ENCODE results near the gene HOXD10. TPM values are rescaled to one million over a fixed set of nuclear protein-coding genes. Genes with fewer than 3 reads are reported as not detected.

Gene HOXD10
- total RNA-seq, 1 experiment from 2014 or later = 88.6 TPM

DNA sequence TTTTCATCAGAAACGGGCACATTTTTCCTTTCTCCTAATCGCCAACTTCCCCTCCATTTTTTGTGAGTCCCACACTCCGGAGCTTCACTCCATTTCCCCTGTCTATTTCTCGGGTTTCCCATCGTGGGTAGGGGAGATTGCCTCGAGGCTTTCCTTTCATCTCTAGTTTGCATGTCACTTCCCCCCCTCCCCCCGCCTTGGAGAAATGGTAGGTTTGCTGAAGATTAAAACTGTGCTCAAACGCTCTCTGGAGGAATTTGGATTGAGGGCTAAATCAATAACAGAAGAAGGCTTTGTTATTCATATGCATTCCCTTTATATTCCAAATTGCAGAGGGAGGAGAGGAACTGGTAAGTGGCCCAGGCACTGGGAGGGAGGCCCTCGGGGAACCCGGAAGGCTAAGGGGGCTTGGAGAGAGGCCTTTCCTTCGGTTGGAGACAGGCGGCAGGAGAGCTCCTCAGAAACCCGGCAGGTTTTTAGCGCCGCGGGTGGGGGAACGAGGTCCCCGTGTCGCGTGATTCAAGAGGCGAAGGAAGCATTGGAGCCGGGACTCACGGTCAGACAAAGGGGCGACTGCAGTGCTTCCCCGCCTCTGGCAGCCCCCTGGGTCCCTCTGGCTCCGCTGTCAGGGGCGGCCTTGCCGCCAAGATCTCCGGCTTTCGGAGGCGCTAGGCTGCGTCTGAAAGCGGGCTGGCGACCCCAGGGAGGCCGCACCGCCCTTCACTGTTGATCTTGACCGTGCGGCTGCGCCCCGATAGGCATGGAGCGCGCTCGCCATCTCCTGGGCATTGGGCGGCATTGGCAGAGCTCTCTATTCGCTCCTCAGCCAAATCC lies 19.4 kb upstream of the HOXD10 start:
- CTCF ChIA-PET = interaction anchor here (0.6 to 2.4 kb wide), 10 partner anchors 7 to 1348 kb away, joined by 3 to 18 read pairs (median 4); no protein-coding TSS in a partner anchor
- TF ChIP-seq, protein P1, sequence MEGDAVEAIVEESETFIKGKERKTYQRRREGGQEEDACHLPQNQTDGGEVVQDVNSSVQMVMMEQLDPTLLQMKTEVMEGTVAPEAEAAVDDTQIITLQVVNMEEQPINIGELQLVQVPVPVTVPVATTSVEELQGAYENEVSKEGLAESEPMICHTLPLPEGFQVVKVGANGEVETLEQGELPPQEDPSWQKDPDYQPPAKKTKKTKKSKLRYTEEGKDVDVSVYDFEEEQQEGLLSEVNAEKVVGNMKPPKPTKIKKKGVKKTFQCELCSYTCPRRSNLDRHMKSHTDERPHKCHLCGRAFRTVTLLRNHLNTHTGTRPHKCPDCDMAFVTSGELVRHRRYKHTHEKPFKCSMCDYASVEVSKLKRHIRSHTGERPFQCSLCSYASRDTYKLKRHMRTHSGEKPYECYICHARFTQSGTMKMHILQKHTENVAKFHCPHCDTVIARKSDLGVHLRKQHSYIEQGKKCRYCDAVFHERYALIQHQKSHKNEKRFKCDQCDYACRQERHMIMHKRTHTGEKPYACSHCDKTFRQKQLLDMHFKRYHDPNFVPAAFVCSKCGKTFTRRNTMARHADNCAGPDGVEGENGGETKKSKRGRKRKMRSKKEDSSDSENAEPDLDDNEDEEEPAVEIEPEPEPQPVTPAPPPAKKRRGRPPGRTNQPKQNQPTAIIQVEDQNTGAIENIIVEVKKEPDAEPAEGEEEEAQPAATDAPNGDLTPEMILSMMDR (conservative IDR thresholded peaks at IDR 0.05; ENCODE audit: low read depth, low read length) = peak; percentile 93
- TF ChIP-seq EZH2 (IDR thresholded peaks at IDR 0.05; ENCODE audit: borderline replicate concordance, low read depth, low read length, poor library complexity, severe bottlenecking) = no peak
- peak; percentile 95 for DNase-seq (ENCODE audit: low spot score)
- peaks cover 7% of the 10 kb centered on the region for H3K36me3 ChIP-seq (ENCODE audit: insufficient read depth, low read length, poor library complexity, severe bottlenecking)
- intact Hi-C loops (cut with micrococcal nuclease; ENCODE audit: unreplicated experiment) = loop anchor here (1.0 to 10.0 kb wide), 4 partner anchors 846 to 1395 kb away; partner anchors contain the start of gene CHN1
- no peaks in the 10 kb centered on the region for H3K27me3 ChIP-seq (replicated peaks; ENCODE audit: insufficient read depth, low read depth, low read length, poor library complexity)
- H3K4me1 ChIP-seq (ENCODE audit: insufficient read depth, low read length, poor library complexity, severe bottlenecking) = peaks cover 41% of the 10 kb centered on the region
- no TSS peak for BruUV-seq (replicated peaks)
- H3K27ac ChIP-seq (ENCODE audit: low read depth, low read length, poor library complexity, severe bottlenecking) = peak overlapping the region; percentile 87
- POLR2A ChIA-PET (ENCODE audit: low non-redundant PET) = interaction anchor here (0.5 to 0.8 kb wide), 2 partner anchors 9 kb away, joined by 3 to 5 read pairs; no protein-coding TSS in a partner anchor
- peak overlapping the region; percentile 68 for H3K4me3 ChIP-seq (ENCODE audit: low read depth, low read length, poor library complexity, severe bottlenecking)
- no peaks in the 10 kb centered on the region for H3K9me3 ChIP-seq (ENCODE audit: low read depth, low read length, poor library complexity, severe bottlenecking)

DNA sequence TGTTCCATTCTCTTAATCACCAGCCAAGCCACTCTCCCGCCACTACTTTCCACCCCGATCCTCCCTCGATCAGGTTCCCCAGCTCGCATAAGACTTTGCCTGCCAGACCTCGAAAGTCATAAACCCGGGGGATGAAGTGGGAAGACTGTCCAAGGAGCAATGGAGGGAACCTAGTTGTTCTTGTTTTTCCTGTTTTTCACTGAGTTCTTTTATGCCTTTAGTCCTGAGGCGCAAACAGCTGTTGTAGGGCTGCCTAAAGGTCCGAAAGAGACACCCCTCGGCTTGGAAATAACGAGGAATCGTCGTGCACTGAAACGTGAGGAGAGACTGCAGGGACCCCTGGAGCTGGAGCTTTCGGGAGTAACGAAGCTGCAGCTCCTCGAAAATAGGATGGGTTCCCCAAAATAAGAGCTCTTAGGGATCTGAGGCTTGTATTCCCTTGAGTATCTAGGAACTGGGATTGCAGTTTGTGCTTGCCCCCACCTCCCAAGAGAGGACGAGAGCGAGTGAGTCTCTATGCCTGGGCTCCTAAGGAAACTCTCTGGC lies 18.7 kb upstream of the HOXD10 start:
- intact Hi-C loops (cut with micrococcal nuclease; ENCODE audit: unreplicated experiment) = loop anchor here (1.0 to 10.0 kb wide), 4 partner anchors 847 to 1396 kb away; partner anchors contain the start of gene CHN1
- peaks cover 7% of the 10 kb centered on the region for H3K36me3 ChIP-seq (ENCODE audit: insufficient read depth, low read length, poor library complexity, severe bottlenecking)
- H3K27ac ChIP-seq (ENCODE audit: low read depth, low read length, poor library complexity, severe bottlenecking) = peak overlapping the region; percentile 87
- CTCF ChIA-PET = interaction anchor here (0.9 to 2.4 kb wide), 7 partner anchors 9 to 846 kb away, joined by 3 to 18 read pairs (median 4); no protein-coding TSS in a partner anchor
- DNase-seq (ENCODE audit: low spot score) = no peak
- BruUV-seq (replicated peaks) = no TSS peak
- H3K27me3 ChIP-seq (replicated peaks; ENCODE audit: insufficient read depth, low read depth, low read length, poor library complexity) = no peaks in the 10 kb centered on the region
- POLR2A ChIA-PET (ENCODE audit: low non-redundant PET) = interaction anchor here (0.8 kb wide), 1 partner anchor 9 kb away, joined by 5 read pairs; no protein-coding TSS in a partner anchor
- no peaks in the 10 kb centered on the region for H3K9me3 ChIP-seq (ENCODE audit: low read depth, low read length, poor library complexity, severe bottlenecking)
- peaks cover 48% of the 10 kb centered on the region for H3K4me1 ChIP-seq (ENCODE audit: insufficient read depth, low read length, poor library complexity, severe bottlenecking)
- TF ChIP-seq, protein P1 (conservative IDR thresholded peaks at IDR 0.05; ENCODE audit: low read depth, low read length) = no peak
- TF ChIP-seq EZH2 (IDR thresholded peaks at IDR 0.05; ENCODE audit: borderline replicate concordance, low read depth, low read length, poor library complexity, severe bottlenecking) = no peak
- peak overlapping the region; percentile 68 for H3K4me3 ChIP-seq (ENCODE audit: low read depth, low read length, poor library complexity, severe bottlenecking)

DNA sequence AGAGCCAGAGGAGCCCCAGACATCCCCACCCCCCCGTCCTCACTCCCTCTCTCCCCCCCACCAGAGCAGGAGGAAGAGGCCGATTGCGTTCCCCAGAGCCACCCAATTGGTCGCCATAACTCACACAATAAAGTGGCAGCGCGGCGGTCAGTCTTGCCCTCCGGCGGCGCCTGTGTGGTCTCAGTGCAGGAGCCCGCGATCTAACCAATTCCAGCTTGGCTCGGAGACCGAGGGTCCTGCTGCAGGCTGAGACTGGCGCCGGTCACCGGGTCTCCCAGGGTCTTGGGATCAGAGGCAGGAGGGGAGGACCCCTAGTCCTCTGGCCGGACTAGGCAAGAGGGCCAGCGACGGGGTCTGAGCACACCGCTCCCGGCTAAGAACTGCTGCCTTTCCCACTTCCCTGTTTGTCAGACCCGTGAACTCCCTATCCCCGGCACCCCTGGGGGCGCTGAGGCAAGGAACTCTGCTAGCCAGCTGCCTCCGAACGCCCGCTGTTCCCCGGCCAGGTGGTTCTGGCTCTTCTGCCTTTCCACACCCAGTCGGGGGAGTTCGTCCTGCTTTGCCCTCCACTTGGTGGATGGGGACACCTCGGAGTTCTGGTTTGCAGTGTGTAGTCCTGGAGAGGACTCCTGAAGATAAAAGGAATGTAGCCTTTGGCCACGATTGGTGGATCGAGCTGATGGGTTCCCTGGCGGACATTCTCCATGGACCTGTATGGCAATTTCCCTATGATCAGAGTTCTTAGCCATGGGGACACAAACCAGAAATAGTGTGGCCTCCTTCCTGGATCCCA lies 18.0 kb upstream of the HOXD10 start:
- BruUV-seq (replicated peaks) = no TSS peak
- TF ChIP-seq, protein P1 (conservative IDR thresholded peaks at IDR 0.05; ENCODE audit: low read depth, low read length) = no peak
- no peak for TF ChIP-seq EZH2 (IDR thresholded peaks at IDR 0.05; ENCODE audit: borderline replicate concordance, low read depth, low read length, poor library complexity, severe bottlenecking)
- H3K36me3 ChIP-seq (ENCODE audit: insufficient read depth, low read length, poor library complexity, severe bottlenecking) = peaks cover 7% of the 10 kb centered on the region
- ChIA-PET CTCF (interaction anchor here (0.9 to 2.4 kb wide), 4 partner anchors 409 to 847 kb away, joined by 3 to 18 read pairs (median 6); no protein-coding TSS in a partner anchor), POLR2A (ENCODE audit: low non-redundant PET) (interaction anchor here (0.8 kb wide), 1 partner anchor 8 kb away, joined by 5 read pairs; no protein-coding TSS in a partner anchor)
- no peak for DNase-seq (ENCODE audit: low spot score)
- no peaks in the 10 kb centered on the region for H3K9me3 ChIP-seq (ENCODE audit: low read depth, low read length, poor library complexity, severe bottlenecking)
- no peak overlapping the region for H3K4me3 ChIP-seq (ENCODE audit: low read depth, low read length, poor library complexity, severe bottlenecking)
- H3K4me1 ChIP-seq (ENCODE audit: insufficient read depth, low read length, poor library complexity, severe bottlenecking) = peaks cover 55% of the 10 kb centered on the region
- no peak overlapping the region for H3K27ac ChIP-seq (ENCODE audit: low read depth, low read length, poor library complexity, severe bottlenecking)
- H3K27me3 ChIP-seq (replicated peaks; ENCODE audit: insufficient read depth, low read depth, low read length, poor library complexity) = no peaks in the 10 kb centered on the region
- intact Hi-C loops (cut with micrococcal nuclease; ENCODE audit: unreplicated experiment) = loop anchor here (5.0 to 10.0 kb wide), 3 partner anchors 1066 to 1396 kb away; partner anchors contain the start of gene CHN1
